ENCODE measurements around the gene CDC42EP5. TPM values are rescaled to one million over a fixed set of nuclear protein-coding genes. Genes with fewer than 3 reads are reported as not detected.
"Not testable (repeated sequence)": the region's sequence is repeated elsewhere in the genome, so short reads cannot be mapped to it uniquely, and the experiment has no call there.

Gene CDC42EP5
- total RNA-seq, 2 donors from 2014 or later, result not detected

DNA sequence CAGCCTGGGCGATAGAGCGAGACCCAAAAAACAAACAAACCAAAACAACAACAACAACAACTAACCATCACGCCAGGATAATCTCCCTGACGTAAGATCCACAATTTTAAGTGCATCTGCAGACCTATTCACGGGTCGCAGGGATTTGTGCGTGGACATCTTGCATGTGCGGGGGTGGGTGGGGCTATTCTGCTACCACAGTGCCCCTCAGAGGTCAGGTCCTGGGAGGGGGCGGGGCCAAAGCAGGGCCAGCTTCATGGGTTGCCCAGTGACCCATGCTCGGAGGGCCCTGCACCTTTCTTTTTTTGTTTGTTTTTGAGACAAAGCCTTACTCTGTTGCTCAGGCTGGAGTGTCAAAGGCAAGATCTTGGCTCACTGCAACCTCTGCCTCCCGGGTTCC is 2.6 kb upstream of the CDC42EP5 start:
- Mint-ChIP-seq H3K27ac (no peak overlapping the region), H3K4me3 (no peak overlapping the region), H3K27me3 (peaks cover 26% of the 10 kb centered on the region), H3K9me3 (no peaks in the 10 kb centered on the region), H3K36me3 (ENCODE audit: low read depth) (no peaks in the 10 kb centered on the region), H3K4me1 (no peaks in the 10 kb centered on the region)
- no peak for ATAC-seq (replicated peaks)

DNA sequence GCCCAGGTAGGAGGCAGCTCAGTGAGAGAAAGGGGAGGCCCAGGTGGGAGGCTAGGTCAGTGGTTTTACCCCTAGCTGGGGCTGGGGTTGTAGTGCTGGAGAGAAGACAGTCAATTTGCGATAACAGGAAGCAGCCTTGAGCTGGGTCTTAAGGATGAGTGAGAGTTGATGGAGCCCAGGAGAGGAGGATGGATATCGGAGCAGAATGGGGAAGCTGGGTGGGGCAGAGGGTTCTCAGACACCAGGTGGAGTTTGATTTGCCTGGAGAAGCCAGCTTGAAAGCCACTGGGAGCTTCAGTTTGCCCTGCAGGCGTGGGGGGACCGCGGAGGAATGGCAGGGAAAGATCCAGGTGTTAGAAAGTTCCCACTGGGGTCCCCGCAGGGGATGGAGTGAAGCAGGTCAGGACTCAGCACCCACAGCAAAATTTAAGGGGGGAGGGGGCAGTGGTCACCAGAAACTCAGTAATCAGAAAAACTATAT is 836 bp upstream of the CDC42EP5 start:
- H3K36me3 Mint-ChIP-seq (ENCODE audit: low read depth), result no peaks in the 10 kb centered on the region
- ATAC-seq (replicated peaks), result no peak
- peaks cover 41% of the 10 kb centered on the region for H3K27me3 Mint-ChIP-seq
- H3K9me3 Mint-ChIP-seq, result no peaks in the 10 kb centered on the region
- H3K27ac Mint-ChIP-seq, result no peak overlapping the region
- no peaks in the 10 kb centered on the region for H3K4me1 Mint-ChIP-seq
- H3K4me3 Mint-ChIP-seq, result no peak overlapping the region

- H3K4me3 Mint-ChIP-seq, result peak overlapping the region; percentile 38
- no peak overlapping the region for H3K27ac Mint-ChIP-seq
- peak; percentile 54 for ATAC-seq (replicated peaks)
- H3K27me3 Mint-ChIP-seq, result peaks cover 36% of the 10 kb centered on the region
- H3K4me1 Mint-ChIP-seq, result no peaks in the 10 kb centered on the region
- no peaks in the 10 kb centered on the region for H3K9me3 Mint-ChIP-seq
- H3K36me3 Mint-ChIP-seq (ENCODE audit: low read depth), result no peaks in the 10 kb centered on the region
Observed at GRCh38 chr19:54470991-54471782, 1.9 kb downstream of the CDC42EP5 start.

DNA sequence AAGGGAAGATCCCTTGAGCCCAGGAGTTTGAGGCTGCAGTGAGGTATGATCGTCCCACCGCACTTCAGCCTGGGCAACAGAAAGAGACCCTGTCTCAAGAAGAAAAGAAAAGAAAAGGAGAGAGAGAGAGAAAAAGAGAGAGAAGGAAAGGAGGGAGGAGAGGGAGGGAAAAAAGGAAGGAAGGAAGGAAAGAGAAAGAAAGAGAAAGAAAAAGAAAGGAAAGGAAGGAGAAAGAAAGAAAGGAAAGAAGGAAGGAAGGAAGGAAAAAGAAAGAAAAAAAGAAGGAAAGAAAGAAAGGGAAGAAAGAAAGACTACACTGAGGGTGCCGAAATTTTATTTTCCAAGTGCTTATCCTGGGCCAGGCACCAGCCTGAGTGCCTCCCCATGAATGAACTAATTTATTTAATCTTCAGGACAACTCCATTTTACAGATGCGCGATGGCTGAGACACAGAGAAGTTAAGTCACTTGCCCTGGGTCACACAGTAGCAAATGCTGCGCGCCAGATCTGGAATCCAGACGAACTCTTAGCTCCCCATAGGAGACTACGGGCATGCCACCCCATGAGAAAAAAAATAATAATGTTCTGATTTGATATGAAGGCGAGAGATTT is 2.7 kb downstream of the CDC42EP5 start:
- ATAC-seq (replicated peaks), result no peak
- Mint-ChIP-seq H3K4me3 (peak overlapping the region; percentile 38), H3K36me3 (ENCODE audit: low read depth) (no peaks in the 10 kb centered on the region), H3K27ac (no peak overlapping the region), H3K27me3 (peaks cover 36% of the 10 kb centered on the region), H3K9me3 (no peaks in the 10 kb centered on the region), H3K4me1 (no peaks in the 10 kb centered on the region)

DNA sequence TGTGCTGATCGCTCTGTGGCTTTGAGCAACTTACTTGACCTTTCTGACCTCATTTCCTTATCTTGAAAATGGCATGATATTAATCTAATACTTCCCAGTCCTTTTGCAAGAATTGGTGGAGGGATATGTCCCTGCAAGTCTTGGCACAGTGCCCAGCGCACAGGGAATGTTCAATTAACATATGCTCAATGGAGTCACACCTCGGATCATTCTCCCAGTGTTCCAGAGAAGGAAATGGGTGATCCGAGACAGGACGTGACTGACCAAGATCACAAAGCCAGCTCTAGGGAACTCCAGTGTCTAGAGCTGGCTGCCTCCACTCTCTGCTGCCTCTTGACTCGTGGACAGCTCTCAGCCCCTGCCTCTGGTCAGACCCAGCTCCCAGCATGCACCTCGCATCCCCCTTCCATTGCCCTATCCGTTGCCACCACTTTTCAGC is 3.6 kb downstream of the CDC42EP5 start:
- no peak overlapping the region for H3K27ac Mint-ChIP-seq
- H3K9me3 Mint-ChIP-seq, result no peaks in the 10 kb centered on the region
- H3K36me3 Mint-ChIP-seq (ENCODE audit: low read depth), result no peaks in the 10 kb centered on the region
- ATAC-seq (replicated peaks), result no peak
- peaks cover 32% of the 10 kb centered on the region for H3K27me3 Mint-ChIP-seq
- H3K4me1 Mint-ChIP-seq, result no peaks in the 10 kb centered on the region
- H3K4me3 Mint-ChIP-seq, result no peak overlapping the region

- peaks cover 26% of the 10 kb centered on the region for H3K27me3 Mint-ChIP-seq
- H3K27ac Mint-ChIP-seq, result peak overlapping the region; percentile 74
- H3K36me3 Mint-ChIP-seq (ENCODE audit: low read depth), result peaks cover 24% of the 10 kb centered on the region
- not testable (repeated sequence) for H3K9me3 Mint-ChIP-seq; ATAC-seq (replicated peaks); H3K4me1 Mint-ChIP-seq
- peak overlapping the region; percentile 62 for H3K4me3 Mint-ChIP-seq
Observed at GRCh38 chr19:54466110-54466480, 7.0 kb downstream of the CDC42EP5 start.

GRCh38 chr19:54465426-54466109 is 7.5 kb downstream of the CDC42EP5 start:
- no peaks in the 10 kb centered on the region for H3K9me3 Mint-ChIP-seq
- H3K27me3 Mint-ChIP-seq, result peaks cover 23% of the 10 kb centered on the region
- H3K27ac Mint-ChIP-seq, result peak overlapping the region; percentile 74
- peak overlapping the region; percentile 62 for H3K4me3 Mint-ChIP-seq
- H3K4me1 Mint-ChIP-seq, result peaks cover 7% of the 10 kb centered on the region
- H3K36me3 Mint-ChIP-seq (ENCODE audit: low read depth), result peaks cover 29% of the 10 kb centered on the region
- ATAC-seq (replicated peaks), result no peak

- Mint-ChIP-seq H3K36me3 (ENCODE audit: low read depth) (peaks cover 33% of the 10 kb centered on the region), H3K4me1 (peaks cover 8% of the 10 kb centered on the region), H3K27ac (peak overlapping the region; percentile 97), H3K9me3 (no peaks in the 10 kb centered on the region), H3K4me3 (peak overlapping the region; percentile 89), H3K27me3 (peaks cover 15% of the 10 kb centered on the region)
- peak; percentile 57 for ATAC-seq (replicated peaks)
Observed at GRCh38 chr19:54464630-54465425, 8.3 kb downstream of the CDC42EP5 start.

- ATAC-seq (replicated peaks), result peak; percentile 71
- Mint-ChIP-seq H3K9me3 (no peaks in the 10 kb centered on the region), H3K4me3 (peak overlapping the region; percentile 89), H3K27ac (peak overlapping the region; percentile 97), H3K36me3 (ENCODE audit: low read depth) (peaks cover 39% of the 10 kb centered on the region), H3K4me1 (peaks cover 13% of the 10 kb centered on the region), H3K27me3 (peaks cover 10% of the 10 kb centered on the region)
Observed at GRCh38 chr19:54464044-54464629, 9.0 kb downstream of the CDC42EP5 start.

- H3K9me3 Mint-ChIP-seq, result no peaks in the 10 kb centered on the region
Observed at GRCh38 chr19:54463531-54464043, 9.5 kb downstream of the CDC42EP5 start, which contains the start of gene LENG9. TSS of gene LENG9 (minus strand) at chr19:54463778. CDS start at chr19:54463526, 252 bp downstream.

GRCh38 chr19:54462655-54463530 is 10.2 kb downstream of the CDC42EP5 start:
- peaks cover 23% of the 10 kb centered on the region for H3K4me1 Mint-ChIP-seq
- H3K27ac Mint-ChIP-seq, result peak overlapping the region; percentile 97
- peaks cover 52% of the 10 kb centered on the region for H3K36me3 Mint-ChIP-seq (ENCODE audit: low read depth)

More at GRCh38 chr19:54463531-54464043, 9.5 kb downstream of the CDC42EP5 start, which contains the start of gene LENG9:
- H3K4me3 Mint-ChIP-seq, result peak within 1 kb of the TSS; percentile 89
- peak; percentile 75 for ATAC-seq (replicated peaks)
- peaks cover 19% of the 10 kb centered on the region for H3K4me1 Mint-ChIP-seq
- H3K27me3 Mint-ChIP-seq, result peaks cover 6% of the 10 kb centered on the region
- peaks cover 45% of the 10 kb centered on the region for H3K36me3 Mint-ChIP-seq (ENCODE audit: low read depth)
- peak within 1 kb of the TSS; percentile 97 for H3K27ac Mint-ChIP-seq

GRCh38 chr19:54462047-54462654 is 10.9 kb downstream of the CDC42EP5 start:
- no peak for ATAC-seq (replicated peaks)
- Mint-ChIP-seq H3K27me3 (no peaks in the 10 kb centered on the region), H3K27ac (peak overlapping the region; percentile 63), H3K4me1 (peaks cover 23% of the 10 kb centered on the region), H3K4me3 (peak overlapping the region; percentile 89), H3K9me3 (no peaks in the 10 kb centered on the region), H3K36me3 (ENCODE audit: low read depth) (peaks cover 59% of the 10 kb centered on the region)

More at GRCh38 chr19:54462655-54463530, 10.2 kb downstream of the CDC42EP5 start:
- ATAC-seq (replicated peaks), result peak; percentile 21
- no peaks in the 10 kb centered on the region for H3K9me3 Mint-ChIP-seq
- H3K27me3 Mint-ChIP-seq, result no peaks in the 10 kb centered on the region
- H3K4me3 Mint-ChIP-seq, result peak overlapping the region; percentile 89

Measured in activated T-helper 17 cell treated with anti-CD3 and anti-CD28 coated beads, Interleukin-2, amount 50 U/mL, for 72 hours (primary cell).